DND-41 (cell line): ENCODE data around the gene ERGIC1.

ENCODE experiments used
- CTCF ChIP-seq: IDR thresholded peaks from 2 replicates; pipeline ENCODE4 v1.5.1; 2012; ENCODE audit warnings: borderline replicate concordance, low read length, moderate library complexity, mild to moderate bottlenecking; ENCODE audit not compliant: poor library complexity, severe bottlenecking; ENCODE audit errors: extremely low read depth
- EZH2 ChIP-seq: IDR thresholded peaks from 3 replicates; pipeline ENCODE4 v1.6.1; 2012; ENCODE audit warnings: borderline replicate concordance, low read depth, mild to moderate bottlenecking, moderate library complexity, low read length, inconsistent platforms; ENCODE audit not compliant: severe bottlenecking

GRCh38 chr5:172805736-172806255 is 28.3 kb upstream of the ERGIC1 start:
- TF ChIP-seq CTCF (no peak), EZH2 (no peak)
